ENCODE data around the gene GPR162. TPM values are rescaled to one million over a fixed set of nuclear protein-coding genes. Genes with fewer than 3 reads are reported as not detected.

Gene GPR162
- total RNA-seq, 2 donors from 2014 or later = 0.78 TPM; not detected in 1

DNA sequence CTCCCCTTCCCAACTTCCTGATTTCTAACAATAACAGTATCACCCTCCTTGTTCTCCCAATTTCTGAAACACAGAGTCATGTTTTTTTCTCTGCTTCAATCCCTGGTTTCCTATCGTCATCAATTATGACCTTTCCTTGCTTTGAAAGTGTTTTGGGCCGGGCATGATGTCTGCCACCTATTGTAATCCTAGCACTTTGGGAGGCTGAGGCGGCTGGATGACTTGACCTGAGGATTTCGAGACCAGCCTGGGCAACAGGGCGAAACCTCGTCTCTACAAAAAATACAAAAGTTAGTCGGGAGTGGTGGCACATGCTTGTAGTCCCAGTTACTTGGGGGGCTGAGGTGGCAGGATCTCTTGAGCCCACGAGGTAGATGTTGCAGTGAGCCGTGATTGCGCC is 12.6 kb upstream of the GPR162 start:
- H3K9me3 ChIP-seq = no peaks in the 10 kb centered on the region
- H3K27ac ChIP-seq = no peak overlapping the region
- H3K27me3 ChIP-seq = no peaks in the 10 kb centered on the region
- no peak for ATAC-seq
- no peak overlapping the region for H3K4me3 ChIP-seq
- H3K4me1 ChIP-seq = no peaks in the 10 kb centered on the region
- no peak for DNase-seq
- 70 to 72% methylated on average over 10 of the region's 10 CpGs for WGBS, 2 donors
- H3K36me3 ChIP-seq (replicated peaks in 1 of 2; ENCODE audit: insufficient read depth in 1 of 2, low read depth in 2 of 2) = no peaks in the 10 kb centered on the region
- intact Hi-C loops (cut with DNase I) = no loop called here
- TF ChIP-seq CTCF (IDR thresholded peaks at IDR 0.05) (no peak), POLR2A (IDR thresholded peaks at IDR 0.05) (no peak)

DNA sequence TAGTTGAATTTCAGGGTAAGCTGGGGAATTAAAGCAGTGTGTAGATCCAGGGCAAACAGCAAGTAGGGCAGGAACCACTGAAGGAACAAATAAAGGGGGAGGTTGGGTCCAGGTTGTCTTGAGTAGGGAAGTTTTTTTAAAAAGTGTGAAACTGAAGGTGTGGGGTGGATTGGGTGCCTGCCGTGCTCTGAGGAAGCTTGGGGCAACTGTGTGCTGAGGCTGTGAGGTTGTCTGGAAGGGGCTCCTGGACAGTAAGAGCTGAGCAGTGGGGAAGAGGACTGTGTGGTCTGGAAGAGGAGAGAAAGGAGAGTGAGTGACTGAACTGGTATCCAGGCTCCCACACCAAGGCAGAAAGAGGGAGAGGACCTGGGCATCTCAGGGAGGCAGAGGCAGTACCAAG is 10.9 kb upstream of the GPR162 start:
- DNase-seq (no peak), ATAC-seq (no peak)
- Histone ChIP-seq H3K27ac (no peak overlapping the region), H3K4me3 (no peak overlapping the region), H3K27me3 (no peaks in the 10 kb centered on the region), H3K36me3 (replicated peaks in 1 of 2; ENCODE audit: insufficient read depth in 1 of 2, low read depth in 2 of 2) (no peaks in the 10 kb centered on the region), H3K4me1 (no peaks in the 10 kb centered on the region), H3K9me3 (no peaks in the 10 kb centered on the region)
- WGBS, 2 donors = 71 to 88% methylated on average over 1 of the region's 1 CpG
- intact Hi-C loops (cut with DNase I) = no loop called here
- TF ChIP-seq CTCF (IDR thresholded peaks at IDR 0.05) = no peak
- TF ChIP-seq POLR2A (IDR thresholded peaks at IDR 0.05) = no peak

GRCh38 chr12:6813363-6813762 is 8.3 kb upstream of the GPR162 start:
- no peak for TF ChIP-seq CTCF (IDR thresholded peaks at IDR 0.05)
- TF ChIP-seq POLR2A (IDR thresholded peaks at IDR 0.05) = no peak
- H3K27ac ChIP-seq = no peak overlapping the region
- ATAC-seq (no peak), DNase-seq (no peak)
- H3K36me3 ChIP-seq (replicated peaks in 1 of 2; ENCODE audit: insufficient read depth in 1 of 2, low read depth in 2 of 2) = no peaks in the 10 kb centered on the region
- no peaks in the 10 kb centered on the region for H3K27me3 ChIP-seq
- no peak overlapping the region for H3K4me3 ChIP-seq
- no peaks in the 10 kb centered on the region for H3K4me1 ChIP-seq
- intact Hi-C loops (cut with DNase I) = no loop called here
- 30 to 31% methylated on average over 4 of the region's 4 CpGs for WGBS, 2 donors
- H3K9me3 ChIP-seq = no peaks in the 10 kb centered on the region

GRCh38 chr12:6816598-6816997 is 5.0 kb upstream of the GPR162 start:
- no peak overlapping the region for H3K27ac ChIP-seq
- no peaks in the 10 kb centered on the region for H3K36me3 ChIP-seq (replicated peaks in 1 of 2; ENCODE audit: insufficient read depth in 1 of 2, low read depth in 2 of 2)
- DNase-seq = no peak
- H3K9me3 ChIP-seq = no peaks in the 10 kb centered on the region
- no peaks in the 10 kb centered on the region for H3K27me3 ChIP-seq
- no peak for ATAC-seq
- WGBS, 2 donors = 29 to 30% methylated on average over 3 of the region's 3 CpGs
- intact Hi-C loops (cut with DNase I) = no loop called here
- TF ChIP-seq POLR2A (IDR thresholded peaks at IDR 0.05) (no peak), CTCF (IDR thresholded peaks at IDR 0.05) (no peak)
- peaks cover under 1% of the 10 kb centered on the region for H3K4me1 ChIP-seq
- H3K4me3 ChIP-seq = no peak overlapping the region

GRCh38 chr12:6817098-6817497 is 4.5 kb upstream of the GPR162 start:
- no peak for DNase-seq
- Histone ChIP-seq H3K27me3 (peaks cover 0 to 5% of the 10 kb centered on the region in 2 donors), H3K9me3 (no peaks in the 10 kb centered on the region), H3K4me1 (peaks cover 6% of the 10 kb centered on the region), H3K4me3 (no peak overlapping the region), H3K27ac (no peak overlapping the region), H3K36me3 (replicated peaks in 1 of 2; ENCODE audit: insufficient read depth in 1 of 2, low read depth in 2 of 2) (no peaks in the 10 kb centered on the region)
- WGBS, 2 donors = 55 to 65% methylated on average over 8 of the region's 8 CpGs
- ATAC-seq = no peak
- intact Hi-C loops (cut with DNase I) = no loop called here
- TF ChIP-seq POLR2A (IDR thresholded peaks at IDR 0.05) (no peak), CTCF (IDR thresholded peaks at IDR 0.05) (no peak)
